Activated T-helper 9 cell treated with anti-CD3 and anti-CD28 coated beads, Interleukin-2, amount 50 U/mL, for 16 hours (primary cell): ENCODE results near the gene ITIH3.
"Not testable (repeated sequence)": the region's sequence is repeated elsewhere in the genome, so short reads cannot be mapped to it uniquely, and the experiment has no call there.

ENCODE experiments used
- DNase-seq: peaks from one replicate; pipeline ENCODE4 v3.0.0-alpha.2; 2020; ENCODE audit warnings: low read depth

The ITIH3 gene, protein sequence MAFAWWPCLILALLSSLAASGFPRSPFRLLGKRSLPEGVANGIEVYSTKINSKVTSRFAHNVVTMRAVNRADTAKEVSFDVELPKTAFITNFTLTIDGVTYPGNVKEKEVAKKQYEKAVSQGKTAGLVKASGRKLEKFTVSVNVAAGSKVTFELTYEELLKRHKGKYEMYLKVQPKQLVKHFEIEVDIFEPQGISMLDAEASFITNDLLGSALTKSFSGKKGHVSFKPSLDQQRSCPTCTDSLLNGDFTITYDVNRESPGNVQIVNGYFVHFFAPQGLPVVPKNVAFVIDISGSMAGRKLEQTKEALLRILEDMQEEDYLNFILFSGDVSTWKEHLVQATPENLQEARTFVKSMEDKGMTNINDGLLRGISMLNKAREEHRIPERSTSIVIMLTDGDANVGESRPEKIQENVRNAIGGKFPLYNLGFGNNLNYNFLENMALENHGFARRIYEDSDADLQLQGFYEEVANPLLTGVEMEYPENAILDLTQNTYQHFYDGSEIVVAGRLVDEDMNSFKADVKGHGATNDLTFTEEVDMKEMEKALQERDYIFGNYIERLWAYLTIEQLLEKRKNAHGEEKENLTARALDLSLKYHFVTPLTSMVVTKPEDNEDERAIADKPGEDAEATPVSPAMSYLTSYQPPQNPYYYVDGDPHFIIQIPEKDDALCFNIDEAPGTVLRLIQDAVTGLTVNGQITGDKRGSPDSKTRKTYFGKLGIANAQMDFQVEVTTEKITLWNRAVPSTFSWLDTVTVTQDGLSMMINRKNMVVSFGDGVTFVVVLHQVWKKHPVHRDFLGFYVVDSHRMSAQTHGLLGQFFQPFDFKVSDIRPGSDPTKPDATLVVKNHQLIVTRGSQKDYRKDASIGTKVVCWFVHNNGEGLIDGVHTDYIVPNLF

DNA sequence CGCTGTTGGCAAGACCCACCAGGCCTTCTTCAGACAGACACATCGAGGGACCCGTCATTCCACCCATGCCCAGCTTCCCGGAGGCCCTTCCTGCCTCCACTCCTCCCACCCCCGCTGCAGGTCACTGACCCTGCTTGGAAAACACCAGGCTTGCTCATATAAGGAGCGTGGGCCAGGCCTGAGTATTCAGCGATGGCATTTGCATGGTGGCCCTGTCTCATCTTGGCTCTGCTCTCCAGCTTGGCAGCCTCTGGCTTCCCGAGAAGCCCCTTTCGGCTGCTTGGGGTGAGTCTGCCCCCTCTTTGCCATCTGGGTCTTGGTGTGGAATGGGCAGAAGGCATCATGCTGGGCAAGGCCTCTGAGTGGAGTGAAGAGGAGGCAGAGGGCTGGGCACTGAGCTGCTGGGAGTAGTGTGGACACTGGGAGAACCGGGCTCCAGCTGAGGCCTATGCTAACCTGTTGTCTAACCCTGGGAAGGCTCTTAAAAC lies at the start of gene ITIH3:
Gene ITIH3, plus strand, starts transcription at position 185 of the 488 bp plus-strand sequence. Its CDS starts 8 bp downstream, at position 193.
- DNase-seq = no peak

DNA sequence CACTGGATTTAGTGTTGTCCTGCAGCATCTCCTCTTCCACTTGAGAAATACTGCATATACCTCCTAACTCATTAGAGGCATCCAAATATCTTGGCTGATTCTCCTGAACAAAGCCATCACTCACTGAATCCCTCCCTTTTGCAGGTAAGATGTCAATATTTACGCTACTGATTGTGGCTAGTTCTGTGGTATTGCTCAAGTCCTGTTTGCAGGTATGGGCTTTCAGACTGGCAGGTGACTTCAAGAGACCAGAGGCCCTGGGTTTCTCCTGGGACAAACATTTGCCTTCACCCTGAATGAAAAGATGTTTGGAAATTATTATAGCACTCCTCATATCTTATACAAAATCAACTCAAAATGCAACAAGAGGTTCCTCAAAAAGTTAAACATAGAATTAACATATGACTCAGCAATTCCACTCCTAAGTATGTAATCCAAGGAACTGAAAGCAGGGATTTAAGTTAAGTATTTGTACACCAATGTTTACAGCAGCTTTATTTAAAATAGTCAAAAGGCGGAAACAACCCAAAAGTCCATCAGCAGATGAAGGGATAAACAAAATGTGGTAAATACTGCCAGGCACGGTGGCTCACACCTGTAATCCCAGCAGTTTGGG lies 42.4 kb upstream of the ITIH3 start:
- DNase-seq = no peak

DNA sequence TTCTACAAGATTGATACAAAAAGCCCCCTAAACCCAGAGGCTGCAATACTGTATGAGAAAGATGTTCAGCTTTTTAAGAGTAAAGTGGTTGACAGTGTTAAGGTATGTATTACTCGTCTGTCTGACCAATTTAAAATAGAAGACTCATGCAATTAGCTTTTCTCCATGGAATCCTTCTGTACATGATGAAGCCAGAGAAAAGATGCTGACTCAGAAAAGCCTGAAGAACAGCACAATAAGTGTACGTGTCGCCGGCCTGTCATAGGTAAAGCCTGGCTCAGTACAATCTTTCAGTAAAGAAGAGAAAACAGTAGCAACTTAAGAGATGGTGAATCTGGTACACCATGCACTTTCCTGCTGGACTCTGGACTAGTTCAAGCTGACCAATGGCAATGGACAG lies 40.2 kb upstream of the ITIH3 start:
- DNase-seq = no peak

DNA sequence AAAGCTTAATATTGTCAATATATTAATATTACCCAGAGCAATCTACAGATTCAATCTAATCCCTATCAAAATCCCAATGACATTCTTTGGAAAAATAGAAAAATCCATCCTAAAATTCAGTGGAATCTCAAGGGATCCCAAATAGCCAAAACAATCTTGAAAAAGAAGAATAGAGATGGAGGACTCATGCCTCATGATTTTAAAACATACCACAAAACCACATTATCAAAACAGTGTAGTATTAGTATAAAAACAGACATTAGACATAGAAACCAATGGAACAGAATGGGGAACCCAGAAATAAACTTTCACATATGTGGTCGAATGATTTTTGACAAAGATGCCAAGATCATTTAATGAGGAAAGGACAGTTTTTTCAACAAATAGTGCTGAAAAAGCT lies 38.5 kb upstream of the ITIH3 start:
- no peak for DNase-seq

DNA sequence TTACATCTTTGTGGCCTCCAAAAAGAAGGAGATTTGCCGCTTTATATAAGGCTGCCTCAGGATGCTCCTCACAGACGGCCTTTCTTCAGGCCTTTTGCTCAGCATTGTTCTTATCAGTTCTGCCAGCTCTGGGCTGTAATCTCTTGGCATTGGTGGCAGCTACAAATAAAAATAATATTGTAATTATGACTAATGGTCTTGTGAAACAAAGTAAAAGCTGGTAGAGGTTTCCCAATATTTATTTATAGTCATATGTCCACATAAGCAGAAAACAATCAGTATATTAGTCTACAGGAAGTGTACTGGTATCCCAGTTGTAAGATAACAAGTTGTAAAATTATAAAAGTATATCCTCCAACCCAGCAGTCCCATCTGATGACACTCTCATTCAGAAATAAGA lies 31.1 kb upstream of the ITIH3 start:
- DNase-seq = no peak

DNA sequence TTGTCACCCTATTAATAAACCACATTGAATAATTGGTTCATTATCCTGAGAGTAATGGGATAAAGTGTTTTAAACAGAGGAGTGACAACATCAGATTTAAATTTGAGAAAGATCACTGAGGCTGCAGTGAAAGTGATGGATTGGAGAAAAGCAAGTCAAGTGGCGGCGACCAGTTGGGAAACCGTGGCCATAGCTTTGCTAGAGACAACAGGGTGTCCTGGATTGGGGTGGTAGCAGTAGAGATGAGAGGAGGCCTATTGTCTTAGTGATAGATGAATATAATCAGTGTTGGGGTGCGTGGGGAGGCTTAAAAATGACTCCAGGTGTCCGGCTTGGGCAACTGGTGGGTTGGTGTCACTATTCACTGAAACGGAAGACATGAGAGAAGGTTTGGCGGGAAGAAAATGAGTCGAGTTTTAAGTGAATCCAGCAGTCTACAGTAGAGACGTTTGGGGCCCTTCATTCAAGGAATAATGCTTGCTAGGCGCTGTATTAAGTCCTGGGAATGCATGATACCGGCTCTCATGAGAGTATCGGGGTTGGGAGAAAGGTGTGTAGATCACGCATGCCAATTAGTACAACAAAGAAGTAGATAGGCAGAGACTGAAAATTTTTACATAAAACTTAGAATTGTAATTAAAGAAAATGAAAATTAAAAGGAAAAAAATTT lies 24.7 kb upstream of the ITIH3 start:
- no peak for DNase-seq

DNA sequence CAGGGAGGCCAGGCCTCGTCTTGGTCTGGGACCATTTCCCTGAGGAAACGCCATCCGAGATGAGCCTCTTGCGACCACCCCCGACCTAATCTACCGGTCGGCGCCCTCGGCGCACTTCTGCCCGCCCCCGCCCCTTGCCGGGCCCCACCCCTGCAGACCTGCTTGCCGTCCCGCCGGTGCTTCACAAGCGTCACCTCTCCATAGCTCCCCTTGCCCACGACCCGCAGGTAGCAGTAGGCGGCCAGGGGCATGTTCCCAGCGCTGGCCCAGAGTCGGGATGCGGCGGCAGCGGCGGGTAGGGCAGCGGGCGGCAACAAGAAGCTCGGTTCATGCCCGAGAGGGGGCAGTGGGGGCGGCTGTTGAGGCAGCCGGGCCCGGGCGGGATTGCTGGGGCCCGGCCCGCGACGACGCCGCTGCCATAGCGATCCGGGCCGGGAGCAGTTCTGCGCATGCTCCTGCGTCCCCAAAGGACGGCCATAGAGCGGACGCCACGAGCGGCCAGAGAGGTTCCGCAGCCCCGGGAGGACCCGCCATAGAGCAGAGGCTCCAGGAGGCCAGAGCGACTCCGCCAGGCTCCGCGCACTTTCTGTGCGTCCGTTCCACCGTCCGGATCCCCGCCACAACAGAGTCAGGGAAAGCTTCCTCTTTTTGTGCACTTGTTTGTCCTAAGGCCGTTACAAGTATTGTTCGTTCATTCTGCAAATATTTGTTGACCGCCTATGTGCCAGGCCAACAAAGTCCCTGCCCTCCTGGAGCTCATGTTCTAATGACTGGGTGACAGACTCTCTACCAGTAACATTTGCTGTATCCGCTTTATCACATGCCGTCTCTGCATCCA lies 23.9 kb upstream of the ITIH3 start, which contains the start of gene NEK4:
Gene NEK4, minus strand, starts transcription at position 445 of the 838 bp plus-strand sequence. Its CDS starts 194 bp downstream, at position 251.
- peak; percentile 77 for DNase-seq

DNA sequence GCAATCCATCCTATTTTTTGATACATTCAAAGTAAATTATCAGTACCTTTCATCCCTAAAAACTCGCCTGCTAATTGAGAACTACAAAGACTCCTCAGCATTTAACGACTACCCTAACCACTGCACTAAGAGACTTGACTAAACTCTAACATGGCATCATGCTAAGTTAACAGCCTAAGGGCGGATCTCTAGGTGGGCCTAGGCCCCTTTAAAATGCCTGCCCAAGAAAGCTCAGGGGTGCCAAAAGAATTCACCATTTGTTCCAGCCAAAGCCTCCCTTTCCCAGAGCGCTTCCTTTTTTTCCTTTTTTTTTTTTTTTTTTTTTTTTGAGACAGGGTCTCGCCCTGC lies 23.3 kb upstream of the ITIH3 start:
- no peak for DNase-seq

DNA sequence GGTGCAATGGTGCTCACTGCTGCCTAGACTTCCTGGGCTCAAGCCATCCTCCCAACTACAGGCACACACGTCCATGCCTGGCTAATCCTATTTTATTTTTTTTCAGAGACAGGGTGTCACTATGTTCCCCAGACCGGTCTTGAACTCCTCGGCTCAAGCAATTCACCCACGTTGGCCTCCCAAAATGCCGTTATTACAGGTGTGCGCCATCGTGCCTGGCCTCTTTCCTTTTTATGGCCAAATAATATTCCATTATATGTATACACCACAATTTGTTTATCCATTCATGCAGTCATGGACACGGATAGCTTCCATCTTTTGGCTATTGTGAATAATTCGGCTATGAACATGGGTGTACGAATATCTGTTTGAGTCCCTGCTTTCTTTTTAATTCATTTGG lies 22.9 kb upstream of the ITIH3 start:
- DNase-seq = no peak

DNA sequence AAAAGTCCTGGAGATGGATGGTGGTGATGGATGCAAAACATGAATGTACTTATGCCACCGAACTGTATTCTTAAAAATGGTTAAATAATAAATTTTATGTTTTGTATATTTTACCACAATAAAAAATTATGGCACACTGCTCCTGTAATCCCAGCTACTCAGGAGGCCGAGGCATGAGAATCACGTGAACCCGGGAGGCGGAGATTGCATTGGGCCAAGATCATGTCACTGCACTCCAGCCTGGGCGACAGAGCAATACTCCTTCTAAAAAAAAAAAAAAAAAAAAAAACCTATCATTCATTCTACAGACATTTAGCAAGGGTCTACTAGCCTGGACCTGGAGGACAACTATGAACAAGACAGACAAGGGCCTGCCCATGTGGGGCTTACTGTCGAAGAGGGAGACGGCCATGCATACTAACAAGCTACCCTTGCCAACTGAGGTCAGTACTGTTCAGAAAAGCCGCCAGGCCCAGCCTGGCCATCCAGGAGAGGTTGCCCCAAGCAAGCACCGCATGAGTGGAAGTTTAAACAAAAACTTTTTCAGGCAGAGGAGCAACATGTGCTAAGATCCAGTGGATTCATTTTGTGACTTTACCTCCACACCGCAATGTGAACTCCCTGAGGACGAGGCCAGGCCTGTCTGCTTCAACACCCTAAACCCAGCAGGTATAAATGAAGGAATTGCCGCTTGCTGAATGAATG lies 21.1 kb upstream of the ITIH3 start:
- DNase-seq = no peak

DNA sequence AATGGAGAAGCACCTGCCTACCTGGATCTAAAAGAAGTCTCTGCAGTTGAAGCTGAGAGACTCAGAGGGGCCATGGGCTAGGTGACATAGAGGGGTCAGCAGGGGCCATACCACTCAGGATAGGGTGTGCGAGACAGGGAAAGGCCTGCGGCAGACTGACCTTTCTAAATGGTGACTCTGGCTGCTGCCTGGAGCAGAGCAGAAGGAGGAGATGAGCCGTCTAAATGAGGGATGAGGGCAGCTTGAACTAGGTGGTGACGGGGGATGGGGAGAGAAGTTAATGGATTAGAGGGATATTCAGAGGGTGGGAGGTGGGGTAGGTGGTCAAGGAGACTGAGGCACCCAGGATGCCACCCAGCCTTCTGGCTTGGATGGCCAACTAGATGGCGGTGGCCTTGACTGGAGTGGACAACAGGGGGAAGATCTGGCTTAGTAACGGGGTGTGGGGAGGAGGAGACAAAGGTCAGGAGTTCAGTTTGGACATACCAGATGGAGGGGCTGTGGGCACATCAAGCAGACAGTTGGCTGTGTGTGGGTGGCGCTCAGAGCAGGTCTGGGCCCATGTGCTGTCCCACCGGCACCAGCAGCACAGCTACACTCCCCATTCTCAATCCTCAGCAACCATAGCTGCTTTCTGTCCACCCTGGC lies 20.4 kb upstream of the ITIH3 start:
- DNase-seq = no peak

DNA sequence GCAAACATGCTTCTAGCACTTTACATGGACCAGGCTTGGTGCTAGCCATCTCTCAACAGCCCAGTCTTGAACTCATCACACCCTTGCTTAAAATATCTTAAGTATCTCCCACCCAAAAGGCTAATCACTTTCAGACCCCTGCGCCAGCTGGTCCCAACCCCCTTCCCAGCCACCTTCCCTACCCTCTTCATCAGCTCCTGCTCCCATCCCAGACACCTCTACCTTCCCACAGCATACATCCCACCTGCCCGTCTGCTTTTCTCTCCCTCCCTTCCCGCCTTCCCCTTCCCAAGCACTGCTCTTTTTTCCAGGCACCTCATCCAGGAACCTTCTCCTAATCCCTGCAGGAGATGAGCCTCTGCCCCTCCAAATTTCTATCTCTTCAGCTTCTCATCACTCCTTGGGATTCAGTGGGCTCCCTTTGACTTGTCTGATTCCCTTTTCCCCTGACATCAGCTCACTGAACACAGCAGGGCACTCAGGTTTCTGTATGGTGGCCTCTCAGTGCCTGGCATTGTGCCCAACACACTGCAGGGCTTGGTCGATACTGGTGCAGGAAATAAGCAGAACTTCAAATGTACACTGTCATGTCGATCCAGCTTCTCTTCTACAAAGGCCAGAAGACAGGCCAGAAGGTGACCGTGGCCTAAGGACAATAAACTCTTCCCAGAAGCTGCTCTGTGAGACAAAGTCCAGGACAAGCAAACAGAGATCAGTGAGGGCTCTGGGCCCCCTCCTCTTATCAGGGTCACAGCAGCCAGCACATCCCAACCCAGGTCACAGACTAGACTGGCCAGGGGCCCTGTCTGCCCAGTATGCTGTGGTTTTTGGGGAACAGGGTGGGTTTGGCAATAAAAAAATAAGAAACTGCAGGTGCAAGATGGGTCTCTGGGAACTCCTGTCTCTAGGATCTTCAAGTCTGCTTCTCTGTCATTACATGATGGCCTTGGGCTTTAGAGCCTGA lies 19.4 kb upstream of the ITIH3 start:
- no peak for DNase-seq

DNA sequence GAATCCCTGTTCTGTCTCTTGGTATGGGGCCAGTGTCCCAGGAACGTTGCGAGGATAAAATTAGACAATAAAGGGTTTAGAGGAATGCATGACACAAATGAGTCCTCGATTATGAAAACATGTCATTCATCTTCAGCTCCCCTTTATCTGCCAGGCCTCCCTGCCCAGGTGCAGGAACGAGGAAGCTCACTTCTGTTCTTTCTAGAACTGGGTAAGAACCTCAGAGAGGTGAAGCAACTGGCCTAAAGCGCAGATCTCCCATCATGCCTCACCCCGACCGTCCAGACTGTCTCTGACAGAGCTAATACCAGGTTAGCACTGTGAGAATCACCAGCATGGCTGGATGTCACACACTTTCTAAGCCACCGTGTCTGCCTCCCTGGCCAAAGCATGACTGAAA lies 18.7 kb upstream of the ITIH3 start:
- DNase-seq = no peak

DNA sequence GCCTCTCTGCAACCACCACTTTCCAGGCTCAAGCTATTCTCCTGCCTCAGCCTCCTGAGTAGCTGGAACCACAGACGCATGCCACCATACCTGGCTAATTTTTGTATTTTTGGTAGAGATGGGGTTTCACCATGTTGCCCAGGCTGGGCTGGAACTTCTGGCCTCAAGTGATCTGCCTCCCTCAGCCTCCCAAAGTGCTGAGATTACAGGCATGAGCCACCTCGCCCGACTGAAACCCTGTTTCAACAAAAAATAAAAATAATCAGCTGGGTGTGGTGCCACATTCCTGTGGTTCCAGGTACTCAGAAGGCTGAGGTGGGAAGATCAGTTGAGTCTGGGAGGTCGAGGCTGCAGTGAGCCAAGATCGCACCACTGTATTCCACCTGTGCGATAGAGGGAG lies 18.1 kb upstream of the ITIH3 start:
- DNase-seq = not testable (repeated sequence)

DNA sequence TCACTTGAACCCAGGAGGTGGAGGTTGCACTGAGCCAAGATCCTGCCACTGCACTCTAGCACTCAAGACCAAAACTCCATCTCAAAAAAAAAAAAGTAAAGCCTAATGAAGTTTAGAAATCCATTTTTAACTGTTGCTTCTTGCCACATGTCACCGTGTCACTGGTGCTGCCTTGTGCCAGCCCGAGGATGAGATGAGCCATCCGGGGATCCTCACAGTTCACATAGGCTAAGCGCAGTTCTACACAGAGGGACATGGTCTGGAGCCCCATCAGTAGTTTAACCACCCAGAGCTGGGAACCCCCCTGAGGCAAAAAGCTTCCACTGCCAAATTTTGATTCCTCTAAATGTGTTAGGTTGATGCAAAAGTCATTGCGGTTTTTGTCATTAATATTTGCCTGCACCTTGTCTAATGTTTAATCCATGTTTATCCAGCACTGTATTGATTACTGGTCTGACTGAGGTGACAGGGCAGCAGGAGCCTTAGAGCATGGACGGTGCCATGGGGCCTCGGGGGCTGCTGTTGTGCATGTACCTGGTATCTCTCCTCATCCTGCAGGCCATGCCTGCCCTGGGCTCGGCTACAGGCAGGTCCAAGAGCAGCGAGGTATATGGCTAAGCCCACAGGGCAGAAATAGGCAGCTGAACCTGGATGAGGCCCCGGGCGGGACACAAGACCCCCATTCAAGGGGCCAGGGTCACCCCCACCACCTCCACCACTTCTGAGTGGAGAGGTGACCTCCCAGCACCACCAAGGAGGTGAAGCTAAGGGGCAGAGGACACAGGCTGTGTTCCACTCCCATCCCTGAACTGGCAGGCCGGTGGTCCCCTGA lies 17.3 kb upstream of the ITIH3 start, which contains the start of gene ITIH1:
Gene ITIH1, plus strand, starts transcription at position 473 of the 832 bp plus-strand sequence. Its CDS starts 17 bp downstream, at position 490.
- no peak for DNase-seq

DNA sequence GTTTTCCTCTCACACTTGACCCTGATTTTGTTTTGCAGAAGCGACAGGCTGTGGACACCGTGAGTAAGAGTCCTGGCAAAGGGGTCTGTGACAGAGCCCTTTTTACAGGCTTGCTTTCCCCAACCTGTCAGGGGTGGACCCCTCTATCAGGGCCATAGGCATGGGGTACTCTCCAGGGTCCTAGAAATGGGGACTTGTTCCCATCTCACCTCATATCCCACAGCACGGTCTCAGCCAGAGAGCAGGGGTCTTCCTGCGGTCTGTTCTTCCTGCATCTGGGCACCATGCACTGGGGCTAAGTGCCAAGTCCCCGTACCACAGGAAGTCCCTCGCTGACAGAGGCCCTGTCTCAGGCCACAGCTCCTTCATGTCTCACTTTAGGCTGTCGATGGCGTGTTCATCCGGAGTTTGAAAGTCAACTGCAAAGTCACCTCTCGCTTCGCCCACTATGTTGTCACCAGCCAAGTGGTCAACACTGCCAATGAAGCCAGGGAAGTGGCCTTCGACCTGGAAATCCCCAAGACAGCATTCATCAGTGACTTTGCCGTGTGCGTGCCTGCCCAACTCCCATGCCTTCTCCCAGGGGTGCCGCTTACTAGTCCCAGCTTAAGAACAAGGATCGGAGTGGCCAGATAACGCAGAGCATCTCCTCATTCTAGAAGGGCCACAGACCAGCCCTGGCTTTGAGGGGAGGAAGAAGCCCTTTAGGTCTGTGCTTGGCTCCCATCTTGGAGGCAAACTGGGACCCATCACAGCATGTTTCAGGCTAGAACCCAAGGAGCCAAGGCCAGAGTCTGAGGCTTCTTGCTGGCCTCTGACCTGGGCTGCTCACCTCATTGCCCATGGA lies 16.4 kb upstream of the ITIH3 start:
- DNase-seq = no peak
